Glomerular endothelial cell (primary cell): ENCODE data around the gene SLC25A21. TPM values are rescaled to one million over a fixed set of nuclear protein-coding genes. Genes with fewer than 3 reads are reported as not detected.

Experiments
- DNase-seq: peaks from one replicate; pipeline ENCODE4 v3.0.0-alpha.2; 2011; ENCODE audit warnings: low read depth, low spot score; ENCODE audit errors: extremely low read depth
- total RNA-seq: library from RNA; depleted of rRNA; stranded (reverse); fragments of >200 nt; gene quantifications from 2 replicates; pipeline ENCODE4 v1.2.3, GENCODE V29; 2015

SLC25A21 gene
- total RNA-seq, 1 donor from 2014 or later, result 0.58 TPM

- no peak for DNase-seq
Observed at GRCh38 chr14:37048666-37049071, 123.7 kb downstream of the SLC25A21 start.

GRCh38 chr14:37047996-37048395 is 124.4 kb downstream of the SLC25A21 start:
- DNase-seq, result no peak

DNA sequence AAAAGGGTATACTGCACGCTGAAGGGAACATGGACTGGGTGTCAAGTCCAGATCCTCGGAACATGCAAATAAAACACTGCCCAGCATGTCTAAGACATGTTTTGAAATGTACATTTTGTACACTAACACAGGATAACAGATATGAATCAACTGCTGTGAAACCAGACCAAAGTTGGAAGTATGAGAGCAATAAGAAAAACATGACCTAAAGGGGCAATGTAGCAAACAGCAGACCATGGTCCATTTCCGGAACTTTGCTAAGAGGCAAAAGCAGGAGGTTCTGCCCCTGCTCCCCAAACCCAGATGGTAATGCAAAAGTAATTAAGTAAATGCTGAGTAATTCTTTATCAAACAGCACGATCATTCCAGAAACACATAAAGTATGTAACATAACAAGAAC is 125.2 kb downstream of the SLC25A21 start:
- DNase-seq, result no peak

GRCh38 chr14:37046815-37047214 is 125.6 kb downstream of the SLC25A21 start:
- DNase-seq, result no peak

DNA sequence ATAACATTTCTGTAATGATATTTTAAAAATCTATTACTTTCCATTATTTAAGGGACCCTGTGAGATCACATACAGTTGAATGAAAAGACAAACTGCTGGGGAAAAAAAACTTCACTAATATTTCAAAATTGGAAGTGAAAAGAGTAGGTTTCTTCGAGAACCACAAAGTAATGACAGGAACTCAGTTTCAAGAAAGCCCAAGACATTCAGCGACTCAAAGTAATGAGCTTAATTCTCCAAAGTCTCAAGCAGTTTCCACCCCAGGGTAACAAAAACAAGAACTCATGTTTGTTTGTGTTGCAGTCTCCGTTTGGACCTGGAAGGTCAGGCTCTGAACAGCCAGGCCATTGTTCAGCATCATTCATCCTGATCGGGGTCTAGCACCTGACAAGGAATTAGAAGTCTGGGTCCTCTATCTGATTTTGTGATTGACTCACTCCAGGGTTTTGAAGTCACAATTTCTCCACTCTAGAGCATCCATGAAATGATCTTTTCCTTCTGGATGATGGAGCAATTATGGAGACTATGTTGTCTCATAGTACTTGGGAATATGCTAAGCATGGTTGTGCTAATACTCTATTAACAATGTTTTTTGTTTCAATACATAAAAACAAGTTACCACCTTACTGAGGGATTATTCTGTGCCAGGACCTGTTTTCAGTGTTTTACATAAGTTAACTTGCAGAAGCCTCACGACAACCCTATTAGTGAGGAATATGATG is 126.9 kb downstream of the SLC25A21 start:
- no peak for DNase-seq

GRCh38 chr14:37037636-37038387 is 134.6 kb downstream of the SLC25A21 start:
- DNase-seq, result no peak

- DNase-seq, result no peak
Observed at GRCh38 chr14:37036669-37037341, 135.6 kb downstream of the SLC25A21 start.

DNA sequence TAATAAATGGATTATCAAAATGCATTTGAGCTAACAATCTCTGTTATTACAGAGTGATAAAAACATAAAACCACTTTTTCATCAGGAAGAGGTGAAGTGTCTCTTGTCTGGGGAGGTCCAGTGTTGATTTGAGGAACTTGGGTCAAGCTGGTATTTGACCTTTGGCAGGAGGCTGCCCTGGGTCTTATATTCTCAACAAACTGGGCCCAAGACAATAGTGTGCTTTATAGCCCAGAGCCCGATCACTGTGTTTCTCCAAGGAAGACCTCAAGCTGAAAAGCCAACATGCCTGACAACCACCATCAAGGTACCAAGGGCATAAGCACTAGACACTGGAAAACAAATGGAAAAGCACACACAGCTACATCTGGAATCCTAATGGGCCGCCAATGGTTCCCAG is 137.0 kb downstream of the SLC25A21 start:
- no peak for DNase-seq

- no peak for DNase-seq
Observed at GRCh38 chr14:37034410-37035285, 137.8 kb downstream of the SLC25A21 start.

DNA sequence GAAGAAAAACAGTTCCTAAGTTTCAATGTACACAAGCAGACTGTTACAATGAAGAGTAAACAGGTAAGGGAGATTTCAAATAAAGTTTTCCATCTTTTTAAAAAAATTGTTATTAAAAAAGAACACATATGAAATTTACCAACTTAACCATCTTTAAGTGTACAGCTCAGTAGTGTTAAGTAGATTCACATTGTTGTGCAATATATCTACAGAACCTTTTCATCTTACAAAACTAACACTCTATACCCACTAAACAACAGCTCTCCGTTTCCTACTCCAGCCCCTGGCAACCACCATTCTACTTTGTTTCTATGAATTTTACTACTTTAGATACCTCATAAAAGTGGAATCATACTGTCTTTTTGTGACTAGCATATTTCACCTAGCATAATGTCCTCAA is 139.5 kb downstream of the SLC25A21 start:
- DNase-seq, result no peak

DNA sequence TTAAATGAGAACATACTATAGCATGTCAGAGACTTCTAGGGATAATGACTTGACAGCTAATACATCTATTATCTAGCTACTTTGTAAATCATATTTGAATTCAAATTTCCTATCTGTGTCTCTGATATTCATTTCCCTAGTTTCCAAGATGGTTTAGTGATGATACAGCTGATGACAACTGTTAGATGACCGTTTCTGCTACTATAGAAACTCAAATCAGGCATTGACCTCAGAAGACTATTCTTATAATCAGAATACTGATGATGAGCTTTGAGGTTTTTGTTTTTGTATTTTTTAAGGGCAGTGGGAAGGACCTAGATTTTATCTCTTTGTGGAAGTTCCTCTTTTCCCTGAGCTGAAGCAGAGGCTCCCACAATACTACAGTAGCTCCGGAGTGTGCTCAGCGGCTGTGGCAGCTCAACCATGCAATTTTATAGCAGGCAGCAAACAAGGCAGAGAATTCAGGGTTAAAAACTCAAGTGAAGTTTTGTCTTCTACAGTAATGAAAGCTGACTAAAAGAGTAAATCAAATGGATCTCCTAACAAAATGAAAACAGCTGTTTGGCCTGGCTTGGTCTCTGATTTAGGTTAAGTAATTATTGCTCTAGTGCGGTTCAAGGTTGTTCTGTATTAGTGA is 145.1 kb downstream of the SLC25A21 start:
- DNase-seq, result no peak

GRCh38 chr14:37023875-37024565 is 148.4 kb downstream of the SLC25A21 start:
- no peak for DNase-seq

DNA sequence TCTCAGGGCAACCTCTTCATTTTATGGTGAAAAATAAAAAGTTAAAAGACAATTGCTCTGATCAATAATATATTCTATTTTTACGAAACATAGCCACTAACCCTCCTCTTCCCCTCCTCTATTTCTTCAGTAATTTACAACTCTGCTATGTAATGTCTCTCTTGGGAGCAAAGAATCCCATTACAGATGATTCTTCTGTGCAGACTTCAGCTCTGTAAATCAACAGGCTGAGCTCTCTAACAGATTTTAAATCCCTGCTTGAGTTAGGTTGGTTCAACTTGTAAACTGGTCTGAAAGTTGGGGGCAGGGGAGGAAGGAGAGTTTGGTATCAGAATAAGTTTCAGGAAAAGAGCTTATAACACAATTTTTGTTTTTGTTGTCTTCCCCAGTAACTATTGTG is 151.0 kb downstream of the SLC25A21 start:
- DNase-seq, result no peak

DNA sequence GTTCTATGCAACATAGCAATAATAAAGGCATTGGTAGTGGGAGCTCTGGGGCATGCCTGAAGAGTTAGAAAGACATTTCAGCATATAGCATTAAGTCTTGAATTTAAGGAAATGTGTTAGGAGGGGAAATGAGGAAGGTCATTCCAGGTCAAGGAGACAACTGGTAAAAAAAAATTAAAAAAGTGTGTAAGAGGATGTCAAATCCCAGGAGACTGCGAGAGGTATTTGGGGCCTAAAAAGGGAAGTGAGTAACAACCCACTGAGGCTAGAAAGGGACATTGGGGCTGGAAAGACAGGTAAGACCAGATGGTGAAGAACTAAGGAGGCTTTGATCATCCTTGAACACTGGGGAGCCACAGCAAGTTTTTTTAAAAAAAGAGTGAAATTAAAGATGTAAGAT is 152.9 kb downstream of the SLC25A21 start:
- no peak for DNase-seq

- no peak for DNase-seq
Observed at GRCh38 chr14:37018571-37019240, 153.7 kb downstream of the SLC25A21 start.

GRCh38 chr14:37013078-37013477 is 159.3 kb downstream of the SLC25A21 start:
- no peak for DNase-seq

- no peak for DNase-seq
Observed at GRCh38 chr14:36998686-36999085, 173.7 kb downstream of the SLC25A21 start.

- DNase-seq, result no peak
Observed at GRCh38 chr14:36997843-36998242, 174.6 kb downstream of the SLC25A21 start.
